Cerebellar nuclear complex (tissue), 1 donor: Measurements from ENCODE around the gene SF3B1.
"Not testable (repeated sequence)": the region's sequence is repeated elsewhere in the genome, so short reads cannot be mapped to it uniquely, and the experiment has no call there.

Experiments used
- DNase-seq, 2 experiments: peaks; one replicate each; lab custom pipeline; 2025; lab: John Stamatoyannopoulos, UW

The SF3B1 gene, protein sequence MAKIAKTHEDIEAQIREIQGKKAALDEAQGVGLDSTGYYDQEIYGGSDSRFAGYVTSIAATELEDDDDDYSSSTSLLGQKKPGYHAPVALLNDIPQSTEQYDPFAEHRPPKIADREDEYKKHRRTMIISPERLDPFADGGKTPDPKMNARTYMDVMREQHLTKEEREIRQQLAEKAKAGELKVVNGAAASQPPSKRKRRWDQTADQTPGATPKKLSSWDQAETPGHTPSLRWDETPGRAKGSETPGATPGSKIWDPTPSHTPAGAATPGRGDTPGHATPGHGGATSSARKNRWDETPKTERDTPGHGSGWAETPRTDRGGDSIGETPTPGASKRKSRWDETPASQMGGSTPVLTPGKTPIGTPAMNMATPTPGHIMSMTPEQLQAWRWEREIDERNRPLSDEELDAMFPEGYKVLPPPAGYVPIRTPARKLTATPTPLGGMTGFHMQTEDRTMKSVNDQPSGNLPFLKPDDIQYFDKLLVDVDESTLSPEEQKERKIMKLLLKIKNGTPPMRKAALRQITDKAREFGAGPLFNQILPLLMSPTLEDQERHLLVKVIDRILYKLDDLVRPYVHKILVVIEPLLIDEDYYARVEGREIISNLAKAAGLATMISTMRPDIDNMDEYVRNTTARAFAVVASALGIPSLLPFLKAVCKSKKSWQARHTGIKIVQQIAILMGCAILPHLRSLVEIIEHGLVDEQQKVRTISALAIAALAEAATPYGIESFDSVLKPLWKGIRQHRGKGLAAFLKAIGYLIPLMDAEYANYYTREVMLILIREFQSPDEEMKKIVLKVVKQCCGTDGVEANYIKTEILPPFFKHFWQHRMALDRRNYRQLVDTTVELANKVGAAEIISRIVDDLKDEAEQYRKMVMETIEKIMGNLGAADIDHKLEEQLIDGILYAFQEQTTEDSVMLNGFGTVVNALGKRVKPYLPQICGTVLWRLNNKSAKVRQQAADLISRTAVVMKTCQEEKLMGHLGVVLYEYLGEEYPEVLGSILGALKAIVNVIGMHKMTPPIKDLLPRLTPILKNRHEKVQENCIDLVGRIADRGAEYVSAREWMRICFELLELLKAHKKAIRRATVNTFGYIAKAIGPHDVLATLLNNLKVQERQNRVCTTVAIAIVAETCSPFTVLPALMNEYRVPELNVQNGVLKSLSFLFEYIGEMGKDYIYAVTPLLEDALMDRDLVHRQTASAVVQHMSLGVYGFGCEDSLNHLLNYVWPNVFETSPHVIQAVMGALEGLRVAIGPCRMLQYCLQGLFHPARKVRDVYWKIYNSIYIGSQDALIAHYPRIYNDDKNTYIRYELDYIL

GRCh38 chr2:197434541-197435513, at the start of gene SF3B1:
TSS of gene SF3B1 (minus strand) at chr2:197435028. CDS start at chr2:197434999, 29 bp downstream.
- peak; percentile 12 to 84 for DNase-seq

- not testable (repeated sequence) for DNase-seq
Observed at GRCh38 chr2:197484248-197484647, 49.4 kb upstream of the SF3B1 start.

DNA sequence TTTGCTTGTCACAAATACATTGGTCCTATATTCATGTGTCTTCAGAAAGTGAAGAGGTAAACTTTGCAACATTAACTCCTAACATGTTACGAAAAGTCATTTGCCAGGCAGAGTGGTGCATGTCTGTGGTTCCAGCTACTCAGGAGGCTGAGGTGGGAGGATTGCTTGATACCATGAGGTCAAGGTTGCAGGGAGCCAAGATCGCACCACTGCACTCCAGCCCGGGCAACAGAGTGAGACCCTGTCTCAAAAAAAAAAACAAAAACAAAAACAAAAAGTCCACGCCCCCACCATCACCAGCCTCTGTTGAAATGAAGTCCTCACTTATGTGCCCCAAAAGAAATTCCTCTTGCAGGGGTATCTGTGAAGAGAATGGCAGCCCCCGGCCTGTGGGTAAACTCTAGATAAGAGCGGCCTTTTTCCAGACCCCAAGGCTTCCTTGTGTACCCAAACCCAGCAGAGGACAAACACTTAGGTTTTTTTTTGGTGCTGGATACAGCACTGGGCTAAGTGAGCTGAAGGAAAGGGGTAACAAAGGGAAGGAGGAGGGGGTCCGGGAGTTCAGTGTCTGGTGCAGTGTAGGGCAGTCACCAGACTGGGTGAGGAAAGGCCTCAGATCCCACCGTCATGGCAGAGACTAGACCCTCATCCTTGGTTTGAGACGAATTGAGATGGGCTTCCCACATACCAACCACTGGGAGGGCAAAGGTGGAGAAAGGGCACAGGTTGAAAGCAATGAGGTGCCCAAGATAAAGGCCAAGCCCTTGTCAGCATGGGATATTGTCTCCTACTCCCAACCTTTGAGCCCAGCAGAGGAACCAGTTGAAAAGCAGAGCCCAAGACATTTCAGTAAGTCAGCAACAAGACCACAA, 45.6 kb upstream of the SF3B1 start:
- no peak for DNase-seq

DNA sequence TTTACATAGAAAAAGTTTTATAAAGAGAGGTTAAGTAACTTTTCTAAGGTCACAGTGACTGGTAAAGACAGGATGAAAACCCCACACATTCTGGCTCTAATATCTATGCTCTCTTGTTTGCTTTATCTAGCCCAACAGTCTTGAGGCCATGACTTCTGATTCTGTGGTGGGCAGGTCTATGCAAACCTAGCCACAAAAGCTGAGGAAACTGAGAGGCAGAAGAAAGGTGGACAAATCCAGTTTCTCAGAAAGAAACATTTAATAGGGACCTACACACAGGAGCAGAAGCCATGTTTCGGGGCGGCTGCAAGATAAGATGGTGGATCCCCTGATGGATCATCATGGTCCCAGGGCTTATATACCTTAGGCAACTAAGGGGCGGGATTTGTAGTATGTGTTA, 43.0 kb upstream of the SF3B1 start:
- DNase-seq = no peak

GRCh38 chr2:197472166-197472565, 37.3 kb upstream of the SF3B1 start:
- DNase-seq = no peak

DNA sequence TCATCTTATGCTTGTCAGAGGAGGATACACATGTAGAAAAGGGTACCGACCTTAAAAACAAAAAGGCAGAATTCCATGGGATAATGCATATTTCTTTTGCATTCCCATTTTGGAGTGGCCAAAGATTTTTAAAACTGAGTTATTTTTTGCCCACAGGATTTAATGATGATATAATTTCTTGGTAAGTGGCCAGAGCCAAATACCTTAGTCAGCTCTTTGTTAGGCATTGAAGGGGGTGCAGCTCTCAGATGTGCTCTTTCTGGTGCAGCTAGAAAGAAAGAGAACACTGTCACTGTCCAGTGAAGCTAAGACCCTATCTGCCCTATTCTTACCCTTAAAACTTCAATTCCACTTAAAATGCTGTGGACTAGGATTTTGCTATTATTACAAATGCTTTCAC, 29.3 kb upstream of the SF3B1 start:
- no peak for DNase-seq

DNA sequence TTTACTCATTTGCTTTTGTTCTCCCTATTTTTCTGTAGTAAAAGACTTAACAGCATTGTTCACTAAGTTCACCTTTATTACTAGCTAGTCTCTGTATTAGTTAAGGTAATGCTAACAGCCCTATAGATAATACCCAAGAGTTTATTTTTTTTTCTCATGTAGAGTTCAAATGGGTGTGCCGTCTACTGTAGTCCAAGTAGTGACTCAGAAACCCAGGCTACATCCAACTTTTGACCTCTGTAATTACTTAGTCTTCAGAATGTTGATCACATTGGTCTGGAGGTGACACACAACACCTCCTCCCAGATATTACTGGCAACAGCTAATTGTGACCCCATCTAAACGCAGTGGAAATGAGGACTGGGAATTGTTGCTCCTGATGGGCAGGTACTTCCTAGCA, 26.2 kb upstream of the SF3B1 start:
- DNase-seq = no peak

- no peak for DNase-seq
Observed at GRCh38 chr2:197460649-197461048, 25.8 kb upstream of the SF3B1 start.

GRCh38 chr2:197455428-197455827, 20.6 kb upstream of the SF3B1 start:
- DNase-seq = no peak

GRCh38 chr2:197454923-197455322, 20.1 kb upstream of the SF3B1 start:
- no peak for DNase-seq

- no peak for DNase-seq
Observed at GRCh38 chr2:197453914-197454398, 19.1 kb upstream of the SF3B1 start.

DNA sequence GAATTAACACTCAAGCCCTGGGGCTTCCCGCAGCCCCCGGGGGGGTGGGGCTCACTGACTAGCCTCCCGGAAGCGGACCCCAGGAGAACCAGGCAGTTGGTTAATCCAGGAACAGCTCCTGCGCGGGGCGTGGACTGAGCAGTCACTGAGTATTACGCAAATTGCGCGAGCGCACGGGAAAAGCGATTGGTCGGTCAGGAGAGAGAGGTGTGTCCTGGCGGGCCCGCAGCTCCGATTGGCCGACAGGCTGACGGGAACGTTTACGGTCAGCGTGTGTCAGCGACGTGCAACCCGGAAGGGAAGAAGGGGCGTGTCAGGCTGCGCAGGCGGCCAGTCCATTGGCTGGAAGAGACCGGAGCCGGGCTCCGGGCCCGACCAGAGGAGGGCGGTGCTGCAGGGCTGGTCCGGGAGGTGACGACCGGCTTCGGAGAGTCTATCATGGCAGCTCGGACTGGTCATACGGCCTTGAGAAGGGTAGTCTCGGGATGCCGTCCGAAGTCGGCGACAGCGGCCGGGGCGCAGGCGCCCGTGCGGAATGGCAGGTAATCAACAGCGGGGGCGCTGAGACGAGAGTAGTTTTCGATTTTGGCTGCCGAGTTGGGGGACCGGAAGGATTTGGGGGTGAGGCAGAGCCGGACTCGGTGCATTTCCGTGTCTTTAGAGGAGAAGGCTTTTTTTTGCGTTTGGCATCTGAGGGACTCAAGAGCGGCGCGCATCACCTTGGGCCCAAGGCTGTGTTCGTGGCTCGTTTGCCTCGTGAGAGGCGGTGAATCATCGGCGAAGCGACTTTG, 18.5 kb upstream of the SF3B1 start, which contains the start of gene COQ10B:
COQ10B (plus strand) TSS at position 430 of the 791 bp plus-strand sequence; CDS start at position 439, 9 bp downstream.
- DNase-seq = peak; percentile 96 to 99

- DNase-seq = no peak
Observed at GRCh38 chr2:197452754-197453122, 17.9 kb upstream of the SF3B1 start.

DNA sequence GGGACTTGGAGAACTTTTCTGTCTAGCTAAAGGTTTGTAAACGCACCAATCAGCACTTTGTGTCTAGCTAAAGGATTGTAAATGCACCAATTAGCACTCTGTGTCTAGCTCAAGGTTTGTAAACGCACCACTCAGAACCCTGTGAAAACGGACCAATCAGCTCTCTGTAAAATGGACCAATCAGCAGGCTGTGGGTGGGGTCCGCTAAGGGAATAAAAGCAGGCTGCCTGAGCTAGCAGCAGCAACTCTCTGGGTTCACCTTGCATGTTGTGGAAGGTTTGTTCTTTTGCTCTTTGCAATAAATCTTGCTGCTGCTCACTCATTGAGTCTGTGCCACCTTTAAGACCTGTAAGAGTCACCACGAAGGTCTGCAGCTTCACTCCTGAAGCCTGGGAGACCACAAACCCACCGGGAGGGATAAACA, 16.1 kb upstream of the SF3B1 start:
- DNase-seq = not testable (repeated sequence)

GRCh38 chr2:197450465-197450864, 15.6 kb upstream of the SF3B1 start:
- DNase-seq = no peak

DNA sequence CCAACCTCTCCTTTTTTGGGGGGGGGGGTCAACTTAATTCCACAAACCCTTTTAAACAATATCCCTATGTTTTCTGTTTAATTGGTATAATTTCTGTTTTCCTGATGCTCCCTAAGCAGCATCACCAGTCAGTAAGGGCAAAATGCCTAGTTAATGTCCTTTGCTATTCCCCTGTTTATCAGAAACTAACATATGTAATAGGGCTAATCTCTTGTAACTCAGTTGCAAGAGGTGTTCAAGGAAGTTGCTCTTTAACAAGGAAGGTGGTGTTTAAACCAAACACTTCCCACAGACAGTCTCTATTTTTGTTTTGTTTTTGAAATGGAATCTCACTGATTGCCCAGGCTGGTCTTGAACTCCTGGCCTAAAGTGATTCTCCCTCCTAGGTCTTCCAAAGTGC, 12.0 kb upstream of the SF3B1 start:
- no peak for DNase-seq

GRCh38 chr2:197445746-197446145, 10.9 kb upstream of the SF3B1 start:
- no peak for DNase-seq

- DNase-seq = no peak
Observed at GRCh38 chr2:197442857-197443256, 8.0 kb upstream of the SF3B1 start.

DNA sequence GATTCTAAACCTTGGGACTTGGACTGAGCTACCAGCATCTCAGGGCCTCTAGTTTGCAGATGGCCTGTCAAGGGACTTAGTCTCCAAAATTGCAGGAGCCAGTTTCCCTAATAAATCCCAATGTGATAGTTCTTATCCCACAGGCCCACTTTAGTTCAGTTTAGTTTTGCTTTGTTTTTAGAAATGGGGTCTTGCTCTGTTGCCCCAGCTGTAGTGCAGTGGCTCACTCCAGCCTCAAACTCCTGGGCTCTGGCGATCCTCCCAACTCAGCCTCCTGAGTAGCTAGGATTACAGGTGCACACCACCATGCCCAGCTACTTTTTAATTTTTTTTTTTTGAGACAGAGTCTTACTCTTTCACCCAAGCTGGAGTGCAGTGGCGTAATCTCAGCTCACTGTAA, 2.6 kb upstream of the SF3B1 start:
- DNase-seq = no peak
